ENCODE results near the gene LIPT1. TPM values are rescaled to one million over a fixed set of nuclear protein-coding genes. Genes with fewer than 3 reads are reported as not detected.

LIPT1 gene
- total RNA-seq, 1 donor from 2014 or later: 4.5 TPM

DNA sequence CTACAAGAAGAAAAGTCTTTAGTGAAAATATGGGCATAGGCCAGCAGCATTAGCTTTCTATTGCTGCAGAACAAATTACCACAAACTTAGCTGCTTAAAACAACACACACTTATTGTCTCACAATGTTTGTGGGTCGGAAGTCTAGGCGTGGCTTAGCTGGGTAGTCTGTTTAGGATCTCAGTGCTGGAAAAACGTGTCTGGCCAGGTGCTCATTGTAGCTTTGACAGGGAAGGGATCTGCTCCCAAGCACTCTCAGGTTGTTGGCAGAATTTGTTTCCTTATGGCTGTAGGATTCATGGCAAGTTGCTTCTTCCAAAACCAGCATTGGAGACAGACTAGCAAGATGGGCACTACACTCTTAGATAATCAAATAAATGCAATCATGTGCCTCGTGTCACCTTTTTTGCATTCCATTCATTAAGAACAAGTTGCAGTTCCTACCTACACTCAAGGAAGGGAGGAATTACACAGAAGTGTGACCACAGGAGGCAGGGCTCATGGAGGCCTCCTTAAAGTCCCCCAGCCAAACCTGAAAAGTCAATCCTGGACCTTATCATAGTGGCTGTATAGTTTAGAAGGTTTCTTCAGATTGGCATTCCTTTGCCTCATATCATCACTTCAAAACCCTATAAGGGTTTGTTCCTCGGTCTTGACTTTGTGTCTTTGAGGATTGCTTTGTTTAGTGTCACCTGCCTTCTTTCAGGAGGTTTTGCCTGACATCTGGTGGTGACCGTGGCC, 43.5 kb downstream of the LIPT1 start:
- Histone ChIP-seq H3K36me3 (ENCODE audit: control insufficient read depth, insufficient read depth, low read length) (peaks cover 4% of the 10 kb centered on the region), H3K4me3 (ENCODE audit: low read depth, low read length) (no peak overlapping the region), H3K27me3 (ENCODE audit: control insufficient read depth, insufficient read depth, low read length) (no peaks in the 10 kb centered on the region)
- FAIRE-seq (no peak), DNase-seq (ENCODE audit: low read depth) (peak; percentile 35)
- TF ChIP-seq, protein P1, sequence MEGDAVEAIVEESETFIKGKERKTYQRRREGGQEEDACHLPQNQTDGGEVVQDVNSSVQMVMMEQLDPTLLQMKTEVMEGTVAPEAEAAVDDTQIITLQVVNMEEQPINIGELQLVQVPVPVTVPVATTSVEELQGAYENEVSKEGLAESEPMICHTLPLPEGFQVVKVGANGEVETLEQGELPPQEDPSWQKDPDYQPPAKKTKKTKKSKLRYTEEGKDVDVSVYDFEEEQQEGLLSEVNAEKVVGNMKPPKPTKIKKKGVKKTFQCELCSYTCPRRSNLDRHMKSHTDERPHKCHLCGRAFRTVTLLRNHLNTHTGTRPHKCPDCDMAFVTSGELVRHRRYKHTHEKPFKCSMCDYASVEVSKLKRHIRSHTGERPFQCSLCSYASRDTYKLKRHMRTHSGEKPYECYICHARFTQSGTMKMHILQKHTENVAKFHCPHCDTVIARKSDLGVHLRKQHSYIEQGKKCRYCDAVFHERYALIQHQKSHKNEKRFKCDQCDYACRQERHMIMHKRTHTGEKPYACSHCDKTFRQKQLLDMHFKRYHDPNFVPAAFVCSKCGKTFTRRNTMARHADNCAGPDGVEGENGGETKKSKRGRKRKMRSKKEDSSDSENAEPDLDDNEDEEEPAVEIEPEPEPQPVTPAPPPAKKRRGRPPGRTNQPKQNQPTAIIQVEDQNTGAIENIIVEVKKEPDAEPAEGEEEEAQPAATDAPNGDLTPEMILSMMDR (IDR thresholded peaks at IDR 0.05; ENCODE audit: insufficient read depth, low read length, severe bottlenecking): no peak

DNA sequence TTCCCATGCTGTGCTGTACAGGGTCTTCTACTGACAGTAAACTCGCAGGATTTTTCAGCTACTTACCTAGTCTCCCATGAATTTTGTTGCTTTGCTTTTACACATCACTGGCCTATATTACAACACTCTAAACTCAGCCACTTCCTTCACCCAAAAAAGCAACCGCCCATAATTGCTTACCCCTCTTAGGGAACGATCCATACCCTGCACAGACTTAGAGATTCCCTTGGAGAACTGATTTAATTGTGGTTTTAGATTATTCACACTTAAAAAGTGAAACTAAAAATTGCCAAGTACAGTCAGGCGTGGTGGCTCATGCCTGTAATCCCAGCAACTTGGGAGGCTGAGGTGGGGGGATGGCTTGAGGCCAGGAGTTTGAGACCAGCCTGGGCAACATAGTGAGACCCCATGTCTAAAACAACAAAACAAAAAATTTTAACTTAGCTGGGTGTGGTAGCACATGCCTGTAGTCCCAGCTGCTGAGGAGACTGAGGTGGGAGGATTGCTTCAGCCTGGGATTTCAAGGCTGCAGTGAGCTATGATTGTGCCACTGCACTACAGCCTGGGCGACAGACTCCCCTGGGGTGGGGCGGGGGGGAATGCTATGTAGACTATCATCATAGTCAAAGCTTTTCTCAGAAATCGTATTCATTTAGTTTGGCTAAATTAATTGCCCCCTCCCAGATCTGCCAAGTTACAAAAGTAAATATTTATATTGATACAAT, 45.5 kb downstream of the LIPT1 start:
- H3K4me3 ChIP-seq (ENCODE audit: low read depth, low read length): no peak overlapping the region
- TF ChIP-seq, protein P1 (IDR thresholded peaks at IDR 0.05; ENCODE audit: insufficient read depth, low read length, severe bottlenecking): no peak
- no peaks in the 10 kb centered on the region for H3K27me3 ChIP-seq (ENCODE audit: control insufficient read depth, insufficient read depth, low read length)
- H3K36me3 ChIP-seq (ENCODE audit: control insufficient read depth, insufficient read depth, low read length): peaks cover 4% of the 10 kb centered on the region
- FAIRE-seq: no peak
- DNase-seq (ENCODE audit: low read depth): no peak

DNA sequence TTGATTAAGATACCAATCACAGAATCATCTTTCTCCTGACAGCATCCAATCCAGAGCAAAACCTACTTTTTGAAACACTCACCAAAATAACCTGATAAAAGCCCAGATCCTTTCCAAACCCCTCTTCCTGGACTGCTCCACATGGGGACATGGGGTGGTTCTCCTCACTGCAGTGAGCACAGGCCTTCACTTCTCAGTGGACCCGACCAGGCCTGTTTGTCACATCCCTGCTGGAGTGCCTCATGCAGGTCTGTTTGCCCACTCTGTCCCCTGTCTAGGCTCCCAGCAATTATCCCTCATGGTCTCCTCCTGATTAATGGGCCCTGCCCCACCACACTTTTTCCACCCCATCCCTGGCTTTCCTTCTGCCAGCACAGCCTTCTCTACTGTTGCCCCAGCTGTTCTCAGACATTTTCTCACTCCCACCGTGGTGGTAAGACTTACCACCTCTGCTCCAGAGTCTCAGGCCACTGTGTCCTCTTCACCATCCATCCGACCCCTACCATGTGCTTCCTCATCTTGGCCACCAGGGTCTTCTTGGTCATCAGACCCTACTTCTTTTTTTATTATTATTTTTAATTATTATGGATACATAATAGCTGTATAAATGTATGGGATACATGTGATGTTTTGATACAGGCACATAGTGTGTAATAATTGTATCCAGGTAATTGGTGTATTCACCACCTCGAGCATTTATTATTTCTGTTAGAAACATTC, 47.4 kb downstream of the LIPT1 start:
- peaks cover 1% of the 10 kb centered on the region for H3K36me3 ChIP-seq (ENCODE audit: control insufficient read depth, insufficient read depth, low read length)
- TF ChIP-seq, protein P1 (IDR thresholded peaks at IDR 0.05; ENCODE audit: insufficient read depth, low read length, severe bottlenecking): no peak
- H3K4me3 ChIP-seq (ENCODE audit: low read depth, low read length): no peak overlapping the region
- FAIRE-seq: no peak
- H3K27me3 ChIP-seq (ENCODE audit: control insufficient read depth, insufficient read depth, low read length): no peaks in the 10 kb centered on the region
- DNase-seq (ENCODE audit: low read depth): no peak

DNA sequence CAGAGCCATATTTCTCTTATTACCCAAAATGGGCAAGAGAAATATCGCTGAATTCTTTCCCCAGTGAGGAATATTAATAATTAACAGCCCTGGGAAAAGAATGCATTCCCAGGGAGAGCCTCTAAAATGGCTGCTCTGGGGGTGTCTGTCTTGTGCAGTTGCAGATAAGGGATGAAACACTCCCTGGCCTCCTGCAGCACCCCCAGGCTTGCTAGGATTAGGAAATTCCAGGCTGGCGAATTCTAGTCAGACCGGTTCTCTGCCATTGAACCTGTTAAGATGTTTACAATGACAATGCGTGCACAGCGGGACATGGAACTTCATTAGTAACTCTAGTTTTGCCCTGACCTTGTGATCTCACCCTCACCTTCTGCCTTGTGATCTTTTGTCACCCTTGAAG, 50.7 kb downstream of the LIPT1 start:
- Histone ChIP-seq H3K27me3 (ENCODE audit: control insufficient read depth, insufficient read depth, low read length) (no peaks in the 10 kb centered on the region), H3K36me3 (ENCODE audit: control insufficient read depth, insufficient read depth, low read length) (peaks cover 1% of the 10 kb centered on the region), H3K4me3 (ENCODE audit: low read depth, low read length) (no peak overlapping the region)
- TF ChIP-seq, protein P1 (IDR thresholded peaks at IDR 0.05; ENCODE audit: insufficient read depth, low read length, severe bottlenecking): no peak
- FAIRE-seq: no peak
- DNase-seq (ENCODE audit: low read depth): no peak

Other genes with a start within 250 kb of the LIPT1 start
- 0.26 and 1.4 TPM in 2 replicates for gene CRACDL, start 218.7 kb upstream of the LIPT1 start, total RNA-seq
- 0.90 and 1.1 TPM in 2 replicates for gene C2orf15, start 13.3 kb upstream of the LIPT1 start, total RNA-seq
- gene TSGA10, start within 50 bp of the LIPT1 start, total RNA-seq: 3.4 and 8.4 TPM in 2 replicates
- 17.9 and 32.0 TPM in 2 replicates for gene MITD1, start 26.1 kb downstream of the LIPT1 start, total RNA-seq
- gene MRPL30, start 26.2 kb downstream of the LIPT1 start, total RNA-seq: 21.5 and 22.6 TPM in 2 replicates
- gene LYG2, start 100.7 kb downstream of the LIPT1 start, total RNA-seq: not detected in 2 replicates
- 0.26 and 0.77 TPM in 2 replicates for gene LYG1, start 146.2 kb downstream of the LIPT1 start, total RNA-seq
- 53.6 and 58.2 TPM in 2 replicates for gene TXNDC9, start 181.4 kb downstream of the LIPT1 start, total RNA-seq
- 21.3 and 23.9 TPM in 2 replicates for gene EIF5B, start 182.4 kb downstream of the LIPT1 start, total RNA-seq

Measured in bronchial epithelial cell (primary cell).